Panc1 (cell line): ENCODE results near the gene FIGN.

Experiments used
- CTCF ChIP-seq: fragments of 450-650 bp; IDR thresholded peaks from 2 replicates; pipeline ENCODE4 v1.5.1; 2017; ENCODE audit warnings: mild to moderate bottlenecking
- POLR2AphosphoS5 ChIP-seq: IDR thresholded peaks from 2 replicates; pipeline ENCODE4 v1.6.1; 2012; ENCODE audit warnings: mild to moderate bottlenecking, low read depth, low read length, moderate library complexity
- SIN3A ChIP-seq: IDR thresholded peaks from 2 replicates; pipeline ENCODE4 v1.6.1; 2012; ENCODE audit warnings: low read depth, mild to moderate bottlenecking, low read length, moderate library complexity, borderline replicate concordance; ENCODE audit not compliant: insufficient read depth
- TCF7L2 ChIP-seq: IDR thresholded peaks from 2 replicates; pipeline ENCODE4 v1.6.1; 2011; ENCODE audit warnings: mild to moderate bottlenecking, low read depth, low read length, inconsistent platforms

DNA sequence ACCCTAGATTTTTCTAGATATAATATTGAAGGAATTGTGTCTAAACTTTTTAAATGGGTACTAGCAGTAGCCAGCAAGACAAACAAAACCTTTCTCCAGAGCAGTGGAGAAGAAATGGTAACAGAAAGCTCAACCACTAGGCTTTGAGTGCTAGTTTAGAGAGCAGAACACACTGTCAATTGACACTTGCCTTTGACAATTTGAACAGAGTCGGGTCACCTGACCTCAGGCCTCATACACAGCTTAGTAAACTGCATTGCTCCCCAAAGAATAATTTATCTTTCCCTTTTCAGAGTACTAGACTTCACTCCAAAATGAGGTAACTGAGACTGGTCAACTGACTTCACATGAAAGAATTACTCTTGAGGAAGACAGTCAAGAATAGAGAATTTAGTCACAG lies 48.6 kb downstream of the FIGN start:
- TF ChIP-seq CTCF (no peak), SIN3A (no peak), TCF7L2 (no peak), POLR2AphosphoS5 (no peak)
